Right kidney (tissue), 1 donor: ENCODE measurements around the gene POU6F2.
"Not testable (repeated sequence)": the region's sequence is repeated elsewhere in the genome, so short reads cannot be mapped to it uniquely, and the experiment has no call there.

ENCODE experiments used
- DNase-seq: peaks from one replicate; pipeline ENCODE4 v3.0.0-alpha.2; 2016

The POU6F2 gene

GRCh38 chr7:39306016-39306570 is 328.4 kb downstream of the POU6F2 start:
- no peak for DNase-seq

- no peak for DNase-seq
Observed at GRCh38 chr7:39310699-39311098, 333.0 kb downstream of the POU6F2 start.

GRCh38 chr7:39312254-39312989 is 334.7 kb downstream of the POU6F2 start:
- no peak for DNase-seq

- no peak for DNase-seq
Observed at GRCh38 chr7:39313376-39313775, 335.7 kb downstream of the POU6F2 start.

GRCh38 chr7:39313974-39314373 is 336.3 kb downstream of the POU6F2 start:
- DNase-seq: peak; percentile 45

- no peak for DNase-seq
Observed at GRCh38 chr7:39317107-39317506, 339.4 kb downstream of the POU6F2 start.

GRCh38 chr7:39317896-39318295 is 340.2 kb downstream of the POU6F2 start:
- no peak for DNase-seq

GRCh38 chr7:39321245-39321644 is 343.5 kb downstream of the POU6F2 start:
- no peak for DNase-seq

- no peak for DNase-seq
Observed at GRCh38 chr7:39321909-39322498, 344.3 kb downstream of the POU6F2 start.

- DNase-seq: no peak
Observed at GRCh38 chr7:39324139-39324760, 346.5 kb downstream of the POU6F2 start.

GRCh38 chr7:39331607-39332006 is 353.9 kb downstream of the POU6F2 start:
- DNase-seq: not testable (repeated sequence)

- DNase-seq: no peak
Observed at GRCh38 chr7:39332142-39332541, 354.4 kb downstream of the POU6F2 start.

- no peak for DNase-seq
Observed at GRCh38 chr7:39333701-39334100, 356.0 kb downstream of the POU6F2 start.

- no peak for DNase-seq
Observed at GRCh38 chr7:39336442-39336841, 358.7 kb downstream of the POU6F2 start.

GRCh38 chr7:39338716-39339115 is 361.0 kb downstream of the POU6F2 start:
- DNase-seq: no peak

GRCh38 chr7:39339591-39339990 is 361.9 kb downstream of the POU6F2 start:
- DNase-seq: no peak

GRCh38 chr7:39341083-39341482 is 363.4 kb downstream of the POU6F2 start:
- no peak for DNase-seq

GRCh38 chr7:39342763-39343162 is 365.1 kb downstream of the POU6F2 start:
- DNase-seq: no peak

- no peak for DNase-seq
Observed at GRCh38 chr7:39349452-39350123, 371.9 kb downstream of the POU6F2 start.

- peak; percentile 77 for DNase-seq
Observed at GRCh38 chr7:39353615-39354376, 376.1 kb downstream of the POU6F2 start.

- no peak for DNase-seq
Observed at GRCh38 chr7:39355664-39356063, 378.0 kb downstream of the POU6F2 start.
